NT2/D1 (cell line): ENCODE results near the gene ITPR2.

Source experiments
- YY1 ChIP-seq: IDR thresholded peaks from 2 replicates; pipeline ENCODE4 v1.6.1; 2011; ENCODE audit not compliant: insufficient read length, insufficient read depth
- ZNF274 ChIP-seq: IDR thresholded peaks from 2 replicates; pipeline ENCODE4 v1.6.1; 2011; ENCODE audit warnings: mild to moderate bottlenecking, low read depth, low read length

DNA sequence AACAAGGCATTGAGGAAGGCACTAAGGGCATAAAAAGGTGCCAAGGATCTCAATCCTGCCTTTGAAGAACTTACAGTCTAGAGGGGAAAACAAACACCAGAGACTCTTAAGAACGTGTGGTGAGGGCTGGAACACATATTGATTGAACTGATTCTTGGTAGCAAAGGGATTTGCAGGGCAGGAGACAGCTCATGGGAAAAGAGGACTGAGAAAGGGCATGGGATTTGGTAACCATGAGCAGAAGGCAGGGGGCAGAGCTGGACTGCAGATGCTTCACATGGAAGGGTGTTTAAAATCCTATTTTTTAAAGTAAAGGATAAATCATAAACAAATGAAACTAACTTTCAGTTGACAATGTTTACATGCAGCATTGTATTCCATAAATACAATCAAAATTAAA, 203.1 kb downstream of the ITPR2 start:
- no peak for TF ChIP-seq ZNF274
- TF ChIP-seq YY1: no peak
